NB4 (cell line): ENCODE data around the gene FKBP5.

Experiments used
- MYC ChIP-seq: IDR thresholded peaks from 2 replicates; pipeline ENCODE4 v1.6.1; 2011; ENCODE audit warnings: low read depth, low read length
- POLR2A ChIP-seq: IDR thresholded peaks from 2 replicates; pipeline ENCODE4 v1.6.1; 2011; ENCODE audit warnings: mild to moderate bottlenecking; ENCODE audit not compliant: insufficient read length; ENCODE audit errors: extremely low read depth
- TF ChIP-seq, protein P1 (sequence below): IDR thresholded peaks from one replicate; pipeline ENCODE4 v1.5.1; 2012; ENCODE audit warnings: low read depth, low read length
- TF ChIP-seq, protein P2 (sequence below): IDR thresholded peaks from 2 replicates; pipeline ENCODE4 v1.6.1; 2011; ENCODE audit warnings: low read depth, low read length

DNA sequence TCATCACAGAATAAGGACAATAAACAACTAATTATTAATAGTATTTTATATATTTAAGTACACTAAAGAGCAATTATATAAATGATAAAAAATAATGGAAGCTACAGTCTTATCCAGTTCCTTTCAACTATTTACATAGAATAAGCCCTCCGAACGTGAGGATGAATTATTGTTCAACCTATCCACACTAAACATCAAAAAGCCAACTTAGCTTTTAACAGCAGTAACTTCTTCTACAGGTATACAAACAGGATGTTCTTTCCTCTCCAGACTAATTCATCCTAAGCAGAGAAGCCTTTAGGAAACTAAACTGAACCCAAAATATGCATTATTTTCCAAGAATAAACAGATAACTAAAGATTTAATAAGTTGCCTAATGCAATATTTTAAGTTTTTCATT, 2.3 kb downstream of the FKBP5 start:
- no peak for TF ChIP-seq POLR2A
- TF ChIP-seq, protein P1, sequence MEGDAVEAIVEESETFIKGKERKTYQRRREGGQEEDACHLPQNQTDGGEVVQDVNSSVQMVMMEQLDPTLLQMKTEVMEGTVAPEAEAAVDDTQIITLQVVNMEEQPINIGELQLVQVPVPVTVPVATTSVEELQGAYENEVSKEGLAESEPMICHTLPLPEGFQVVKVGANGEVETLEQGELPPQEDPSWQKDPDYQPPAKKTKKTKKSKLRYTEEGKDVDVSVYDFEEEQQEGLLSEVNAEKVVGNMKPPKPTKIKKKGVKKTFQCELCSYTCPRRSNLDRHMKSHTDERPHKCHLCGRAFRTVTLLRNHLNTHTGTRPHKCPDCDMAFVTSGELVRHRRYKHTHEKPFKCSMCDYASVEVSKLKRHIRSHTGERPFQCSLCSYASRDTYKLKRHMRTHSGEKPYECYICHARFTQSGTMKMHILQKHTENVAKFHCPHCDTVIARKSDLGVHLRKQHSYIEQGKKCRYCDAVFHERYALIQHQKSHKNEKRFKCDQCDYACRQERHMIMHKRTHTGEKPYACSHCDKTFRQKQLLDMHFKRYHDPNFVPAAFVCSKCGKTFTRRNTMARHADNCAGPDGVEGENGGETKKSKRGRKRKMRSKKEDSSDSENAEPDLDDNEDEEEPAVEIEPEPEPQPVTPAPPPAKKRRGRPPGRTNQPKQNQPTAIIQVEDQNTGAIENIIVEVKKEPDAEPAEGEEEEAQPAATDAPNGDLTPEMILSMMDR, result no peak
- TF ChIP-seq, protein P2, sequence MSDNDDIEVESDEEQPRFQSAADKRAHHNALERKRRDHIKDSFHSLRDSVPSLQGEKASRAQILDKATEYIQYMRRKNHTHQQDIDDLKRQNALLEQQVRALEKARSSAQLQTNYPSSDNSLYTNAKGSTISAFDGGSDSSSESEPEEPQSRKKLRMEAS, result no peak
- TF ChIP-seq MYC, result no peak
